ENCODE measurements around the gene RFX8.

DNA sequence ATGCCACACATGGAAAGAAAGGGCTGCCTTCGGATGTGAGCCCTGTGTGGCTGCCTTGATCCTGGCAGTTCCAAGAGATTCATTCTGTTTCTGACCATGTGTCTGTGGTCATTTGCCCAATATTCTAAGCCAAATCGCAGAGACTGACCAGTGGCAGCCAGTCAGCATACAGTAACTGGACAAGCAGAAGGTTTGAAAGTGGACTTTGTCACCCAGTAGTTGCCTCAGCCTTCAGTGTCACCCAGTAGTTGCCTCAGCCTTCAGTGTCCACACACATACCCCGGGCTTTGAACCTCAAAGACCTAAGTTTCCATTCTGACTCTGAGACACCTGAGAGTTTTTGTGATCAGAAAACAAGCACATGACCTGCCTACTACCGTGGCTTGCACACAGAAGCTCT lies 5.0 kb downstream of the RFX8 start:
- TF ChIP-seq REST (IDR thresholded peaks at IDR 0.05; ENCODE audit: low read depth, low read length) = no peak
- no peak for TF ChIP-seq USF1 (IDR thresholded peaks at IDR 0.05; ENCODE audit: borderline replicate concordance, low read depth)
- no peak for TF ChIP-seq CTCF (IDR thresholded peaks at IDR 0.05)
- no peak for TF ChIP-seq NRF1 (IDR thresholded peaks at IDR 0.05; ENCODE audit: low read depth, low read length)
- TF ChIP-seq YY1 (IDR thresholded peaks at IDR 0.05; ENCODE audit: low read depth) = no peak
- no peak for TF ChIP-seq GATA2 (CRISPR knock-in tag; IDR thresholded peaks at IDR 0.05)
- TF ChIP-seq, protein P1, sequence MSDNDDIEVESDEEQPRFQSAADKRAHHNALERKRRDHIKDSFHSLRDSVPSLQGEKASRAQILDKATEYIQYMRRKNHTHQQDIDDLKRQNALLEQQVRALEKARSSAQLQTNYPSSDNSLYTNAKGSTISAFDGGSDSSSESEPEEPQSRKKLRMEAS (IDR thresholded peaks at IDR 0.05; ENCODE audit: low read depth) = no peak
- TF ChIP-seq TEAD4 (IDR thresholded peaks at IDR 0.05; ENCODE audit: borderline replicate concordance, insufficient read depth) = no peak
- TF ChIP-seq CHD2 (IDR thresholded peaks at IDR 0.05; ENCODE audit: low read length, partially characterized antibody) = no peak
- no peak for TF ChIP-seq TAF1 (IDR thresholded peaks at IDR 0.05; ENCODE audit: borderline replicate concordance, low read depth, low read length)
- no peak for TF ChIP-seq POLR2AphosphoS5 (IDR thresholded peaks at IDR 0.05; ENCODE audit: low read depth, low read length)
- TF ChIP-seq MXI1 (IDR thresholded peaks at IDR 0.05; ENCODE audit: low read depth, low read length) = no peak
- no peak for TF ChIP-seq EP300 (IDR thresholded peaks at IDR 0.05; ENCODE audit: borderline replicate concordance in 1 of 2, low read depth in 1 of 2, low read length in 1 of 2)
- TF ChIP-seq NFIC (IDR thresholded peaks at IDR 0.05; ENCODE audit: borderline replicate concordance) = no peak

Measured in SK-N-SH (cell line).